Testis (tissue), 2 donors: ENCODE data around the gene RABGAP1L.

ENCODE experiments used
- CTCF ChIP-seq, 3 experiments: fragments of 450-650 bp in 2 of 3; fragments of 200-600 bp in 1 of 3; sonication (generic) in 1 of 3; IDR thresholded peaks; one replicate each; pipeline ENCODE4 v1.5.1; 2016 to 2019; ENCODE audit warnings: antibody characterized with exemption in 3 of 3, mild to moderate bottlenecking in 2 of 3, moderate library complexity in 1 of 3
- POLR2A ChIP-seq: fragments of 450-650 bp; IDR thresholded peaks from one replicate; pipeline ENCODE4 v1.6.1; 2017; ENCODE audit warnings: antibody characterized with exemption, mild to moderate bottlenecking, moderate library complexity

GRCh38 chr1:174829990-174830389 lies 670.7 kb downstream of the RABGAP1L start:
- TF ChIP-seq POLR2A (no peak), CTCF (IDR thresholded peaks at IDR 0.05) (no peak)
